Measurements from ENCODE around the gene FAM110C.
"Not testable (repeated sequence)": the region's sequence is repeated elsewhere in the genome, so short reads cannot be mapped to it uniquely, and the experiment has no call there.

The FAM110C gene

GRCh38 chr2:42788-43187 is 3.5 kb downstream of the FAM110C start:
- FAIRE-seq: no peak

DNA sequence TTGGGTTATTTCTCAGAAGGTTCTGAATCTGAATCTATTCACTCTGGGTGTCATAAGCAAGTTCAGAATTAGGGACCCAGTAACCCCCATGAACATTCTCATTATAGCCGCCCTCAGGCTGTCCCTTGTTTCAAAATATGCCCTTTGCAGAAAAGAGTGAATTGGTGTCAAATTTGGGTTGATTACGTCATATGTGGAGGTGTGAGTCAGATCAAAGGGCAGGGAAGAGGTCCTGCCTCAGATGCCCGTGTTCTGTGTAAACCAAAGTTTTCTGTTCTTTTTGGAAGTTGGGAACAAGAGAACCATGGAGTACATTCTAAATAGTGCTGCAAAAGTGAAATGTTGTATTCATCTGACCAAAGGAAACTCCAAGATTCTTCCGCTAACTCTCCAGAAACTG is 5.8 kb downstream of the FAM110C start:
- no peak for FAIRE-seq

DNA sequence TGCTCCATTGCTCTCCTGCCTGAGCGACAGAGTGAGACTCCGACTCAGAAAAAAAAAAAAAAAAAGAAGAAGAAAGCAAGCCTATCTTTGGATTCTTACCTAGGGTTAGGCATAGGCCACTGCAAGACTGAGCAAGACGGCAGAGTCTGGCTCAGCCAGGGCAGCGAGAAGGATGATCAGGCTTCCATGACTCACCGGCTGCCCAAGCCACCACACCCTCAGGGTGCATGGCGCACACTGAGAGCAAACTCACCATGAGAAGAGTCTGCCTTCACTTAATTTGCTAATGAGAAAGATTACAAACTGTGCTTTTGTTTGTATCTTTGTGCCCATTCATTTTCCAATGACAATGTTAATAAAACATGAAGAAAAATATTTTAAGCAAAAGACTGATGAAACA is 8.2 kb downstream of the FAM110C start:
- FAIRE-seq: no peak

GRCh38 chr2:36318-36717 is 10.0 kb downstream of the FAM110C start:
- FAIRE-seq: no peak

DNA sequence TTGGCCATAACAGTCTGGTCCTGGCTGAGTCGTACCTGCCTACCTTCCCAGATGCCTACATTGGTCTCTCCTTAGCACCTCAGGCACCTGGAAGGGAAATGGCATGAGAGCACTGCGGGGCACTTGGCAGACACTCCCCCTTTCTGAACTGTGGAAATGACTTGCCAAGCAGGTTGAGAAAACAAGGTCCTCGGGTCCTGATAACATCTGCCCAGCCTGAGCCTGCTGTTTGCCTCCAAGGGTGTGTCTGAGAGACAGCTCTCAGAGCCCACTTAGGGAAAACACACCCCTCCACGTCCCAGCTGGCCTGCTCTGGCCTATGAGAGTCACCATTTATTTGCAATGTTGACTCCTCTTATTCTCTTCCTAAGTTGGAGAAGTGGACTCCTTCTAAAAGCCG is 10.5 kb downstream of the FAM110C start:
- no peak for FAIRE-seq

- no peak for FAIRE-seq
These were observed 12.7 kb downstream of the FAM110C start for GRCh38 chr2:33620-34019.

DNA sequence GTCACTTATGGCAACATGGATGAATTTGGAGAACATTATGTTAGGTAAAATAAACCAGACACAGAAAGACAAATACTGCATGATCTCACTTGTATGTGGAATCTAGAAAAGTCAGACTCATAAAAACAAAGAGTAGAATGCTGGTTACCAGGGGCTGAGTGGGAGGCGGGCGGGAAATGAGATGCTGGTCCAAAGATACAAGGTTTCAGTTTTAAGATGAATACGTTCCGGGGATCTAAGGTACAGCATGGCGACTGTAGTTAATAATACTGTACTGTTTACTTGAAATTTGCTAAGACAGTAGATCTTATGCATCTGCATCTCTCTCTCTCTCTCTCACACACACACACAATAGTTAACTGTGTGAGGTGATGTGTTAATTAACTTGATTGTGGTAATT is 14.2 kb downstream of the FAM110C start:
- no peak for FAIRE-seq

GRCh38 chr2:29253-29652 is 17.1 kb downstream of the FAM110C start:
- FAIRE-seq: no peak

GRCh38 chr2:28406-28975 is 17.8 kb downstream of the FAM110C start:
- no peak for FAIRE-seq

DNA sequence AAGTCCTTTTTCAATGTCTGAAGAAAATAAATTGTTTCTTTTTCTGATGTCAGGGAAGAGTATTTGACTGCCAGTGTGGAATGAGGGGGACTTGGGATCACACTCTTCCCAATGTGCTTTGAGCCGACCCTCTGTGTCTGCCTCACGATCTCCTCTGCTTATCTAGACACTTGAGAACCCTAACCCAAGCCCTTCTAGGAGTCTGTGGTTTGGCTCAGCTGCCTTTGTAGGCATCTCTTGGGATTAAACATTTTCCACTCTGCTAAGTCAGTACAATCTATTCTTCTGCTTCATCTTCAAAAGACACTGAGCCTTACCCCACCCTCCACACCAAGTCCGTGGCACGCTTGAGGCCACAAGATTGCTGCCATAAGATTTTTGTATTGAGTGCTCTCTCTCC is 19.4 kb downstream of the FAM110C start:
- no peak for FAIRE-seq

- FAIRE-seq: no peak
These were observed 20.8 kb downstream of the FAM110C start for GRCh38 chr2:25543-25942.

DNA sequence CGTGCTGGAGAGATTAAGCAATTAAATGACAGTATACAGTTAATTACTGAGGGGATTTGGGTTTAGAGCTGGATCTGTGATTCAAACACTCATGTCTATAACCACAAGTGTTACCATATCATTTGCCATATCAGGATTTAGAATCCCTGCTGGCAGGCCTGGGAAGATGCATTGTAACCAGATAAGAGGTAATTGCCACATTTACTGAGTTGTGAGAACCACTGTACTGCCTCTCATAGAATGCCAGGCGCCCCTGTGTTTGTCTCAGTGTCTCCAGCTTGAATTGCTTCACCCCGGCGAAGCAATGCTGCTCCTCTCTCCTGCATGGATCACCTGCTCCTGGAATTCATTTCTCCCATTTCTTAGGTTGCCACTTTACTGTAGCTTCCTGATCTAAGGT is 21.7 kb downstream of the FAM110C start:
- FAIRE-seq: not testable (repeated sequence)

- FAIRE-seq: no peak
These were observed 22.2 kb downstream of the FAM110C start for GRCh38 chr2:24107-24506.

DNA sequence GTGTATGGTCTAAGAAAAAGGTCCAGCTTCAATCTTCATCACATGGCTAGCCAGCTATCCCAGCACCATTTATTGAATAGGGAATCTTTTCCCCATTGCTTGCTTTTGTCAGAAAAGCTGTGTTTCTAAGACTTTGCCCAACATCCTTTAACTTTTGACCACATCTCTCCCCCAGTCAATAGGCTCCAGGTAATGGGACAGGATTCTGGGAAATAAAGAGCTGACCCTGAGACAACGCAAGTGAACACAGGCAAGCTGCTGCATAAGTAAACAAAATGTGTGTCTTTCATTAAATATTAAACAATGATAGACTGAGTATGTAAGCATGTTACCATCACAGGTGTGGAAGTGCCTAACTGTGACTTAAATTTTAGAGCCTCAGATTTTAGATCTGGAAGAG is 23.0 kb downstream of the FAM110C start:
- no peak for FAIRE-seq

- not testable (repeated sequence) for FAIRE-seq
These were observed 24.1 kb downstream of the FAM110C start for GRCh38 chr2:22244-22643.

- peak; percentile 53 for FAIRE-seq
These were observed 26.0 kb downstream of the FAM110C start for GRCh38 chr2:20259-20658.

DNA sequence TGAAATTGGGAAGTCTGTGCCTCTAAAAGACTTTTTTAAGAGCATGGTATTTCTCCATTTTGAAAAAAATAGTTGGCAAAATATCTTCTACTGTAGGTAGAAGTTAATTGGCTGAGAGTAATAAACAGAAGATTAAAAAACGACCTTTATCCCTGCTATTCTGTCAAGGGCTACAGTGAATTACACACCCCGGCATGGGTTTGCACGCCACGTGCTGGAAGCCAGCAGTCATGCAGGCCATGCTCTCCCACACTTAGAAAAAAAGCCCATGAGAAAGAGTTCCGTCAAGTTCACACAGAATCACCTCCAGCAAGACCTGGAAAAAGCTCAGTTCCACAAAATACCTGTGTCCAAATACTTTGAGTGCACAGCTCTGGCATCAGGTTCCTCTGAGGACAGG is 26.8 kb downstream of the FAM110C start:
- FAIRE-seq: no peak

- FAIRE-seq: no peak
These were observed 27.7 kb downstream of the FAM110C start for GRCh38 chr2:18402-19271.

DNA sequence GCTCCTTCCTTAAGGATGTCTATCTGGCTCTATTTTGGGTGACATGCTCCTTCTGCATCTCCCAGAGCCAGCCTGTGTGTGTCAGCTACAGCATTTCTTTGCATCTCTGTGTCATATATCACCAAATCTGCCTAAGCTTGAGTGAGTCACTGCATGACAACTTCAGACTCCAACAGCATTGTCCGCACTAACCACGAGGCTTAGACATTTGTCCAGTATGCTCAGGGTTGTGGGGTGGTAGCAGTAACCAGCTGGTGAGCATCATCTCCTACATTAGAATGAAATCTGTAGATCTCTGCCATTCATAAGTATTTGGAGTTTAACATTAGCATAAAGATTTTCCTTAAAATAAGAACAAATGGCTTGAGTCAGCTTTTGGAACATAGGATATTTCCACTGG is 30.4 kb downstream of the FAM110C start:
- not testable (repeated sequence) for FAIRE-seq

GRCh38 chr2:11248-11941 is 34.9 kb downstream of the FAM110C start:
- no peak for FAIRE-seq

DNA sequence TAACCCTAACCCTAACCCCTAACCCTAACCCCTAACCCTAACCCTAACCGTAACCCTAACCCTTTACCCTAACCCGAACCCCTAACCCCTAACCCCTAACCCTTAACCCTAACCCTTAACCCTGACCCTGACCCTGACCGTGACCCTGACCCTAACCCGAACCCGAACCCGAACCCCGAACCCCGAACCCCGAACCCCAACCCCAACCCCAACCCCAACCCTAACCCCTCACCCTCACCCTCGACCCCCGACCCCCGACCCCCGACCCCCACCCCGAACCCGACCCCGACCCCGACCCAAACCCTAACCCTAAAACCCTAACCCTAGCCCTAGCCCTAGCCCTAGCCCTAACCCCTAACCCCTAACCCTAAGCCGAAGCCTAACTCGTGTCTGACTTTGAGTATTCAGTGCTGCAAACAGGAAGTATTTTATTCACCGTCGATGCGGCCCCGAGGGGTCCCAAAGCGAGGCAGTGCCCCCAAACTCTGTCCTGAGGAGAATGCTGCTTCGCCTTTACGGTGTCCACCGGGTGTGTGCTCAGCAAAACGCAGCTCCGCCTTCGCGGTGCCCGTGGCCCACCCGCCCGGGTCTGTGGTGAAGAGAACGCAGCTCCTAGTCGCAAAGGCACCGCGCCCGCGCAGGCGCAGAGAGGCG is 36.0 kb downstream of the FAM110C start:
- FAIRE-seq: no peak
